Thymus (tissue), 11 donors: ENCODE results near the gene STAC3. TPM values are rescaled to one million over a fixed set of nuclear protein-coding genes. Genes with fewer than 3 reads are reported as not detected.

Experiments
- DNase-seq, 9 donors: peaks; one replicate each; pipeline ENCODE4 v3.0.0-alpha.2; 2013; ENCODE audit warnings: low spot score in 9 of 9, low read depth in 6 of 9, missing footprints in 1 of 9
- H3K27ac ChIP-seq, 2 donors: one replicate each; pipeline ENCODE4 v1.5.1; 2013; ENCODE audit warnings: control low read depth in 1 of 2, low read depth in 1 of 2, low read length in 1 of 2, mild to moderate bottlenecking in 1 of 2, moderate library complexity in 1 of 2
- H3K27me3 ChIP-seq, 2 donors: one replicate each; pipeline ENCODE4 v1.5.1; 2013; ENCODE audit warnings: low read length in 1 of 2; ENCODE audit not compliant: control insufficient read depth in 2 of 2, insufficient read depth in 1 of 2
- H3K36me3 ChIP-seq, 2 donors: one replicate each; pipeline ENCODE4 v1.5.1; 2013; ENCODE audit warnings: low read length in 1 of 2, mild to moderate bottlenecking in 1 of 2, moderate library complexity in 1 of 2; ENCODE audit not compliant: control insufficient read depth in 2 of 2, insufficient read depth in 2 of 2
- H3K4me1 ChIP-seq, 2 donors: one replicate each; pipeline ENCODE4 v1.5.1; 2013; ENCODE audit warnings: low read length in 2 of 2; ENCODE audit not compliant: control insufficient read depth in 2 of 2, insufficient read depth in 2 of 2
- H3K4me3 ChIP-seq, 2 donors: one replicate each; pipeline ENCODE4 v1.5.1; 2013; ENCODE audit warnings: low read length in 2 of 2, control low read depth in 1 of 2, mild to moderate bottlenecking in 1 of 2
- H3K9me3 ChIP-seq, 2 donors: one replicate each; pipeline ENCODE4 v1.5.1; 2013; ENCODE audit warnings: low read length in 1 of 2, mild to moderate bottlenecking in 1 of 2; ENCODE audit not compliant: control insufficient read depth in 2 of 2, insufficient read depth in 1 of 2
- WGBS: extraction: QIAGEN DNeasy Blood & Tissue Kit; methylation state at CpG from one replicate; pipeline ENCODE4 v1.1.7; 2013; 5-methylcytosine and 5-hydroxymethylcytosine counted together
- polyA plus RNA-seq: library from polyadenylated mRNA; stranded (reverse); fragments of 200-250 nt; gene quantifications from one replicate; pipeline ENCODE4 v1.2.3, GENCODE V29; 2013
- total RNA-seq: library from RNA; stranded (reverse); fragments of 120-200 nt; gene quantifications from one replicate; pipeline ENCODE4 v1.2.4, GENCODE V29; 2013
- donor health status: healthy.

Gene STAC3
- total and polyA plus RNA-seq, 2 donors, result 2.1 to 12.3 TPM

DNA sequence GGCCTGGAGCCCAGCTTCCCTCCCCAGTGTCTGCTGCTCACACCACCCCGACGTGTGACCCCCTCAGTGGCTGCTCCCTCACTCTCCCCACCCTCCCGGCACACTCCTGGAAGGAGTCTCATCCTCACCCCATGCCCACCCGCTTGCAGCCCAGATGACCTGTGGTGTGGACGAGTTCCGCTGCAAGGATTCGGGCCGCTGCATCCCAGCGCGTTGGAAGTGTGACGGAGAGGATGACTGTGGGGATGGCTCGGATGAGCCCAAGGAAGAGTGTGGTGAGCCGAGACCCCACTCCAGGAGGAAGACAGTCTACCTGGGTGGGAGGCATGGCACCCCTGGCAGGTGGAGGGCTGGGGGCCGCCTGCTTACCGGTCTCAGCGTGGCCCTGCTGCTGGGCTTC, 49.4 kb downstream of the STAC3 start:
- Histone ChIP-seq H3K4me1 (no peaks in the 10 kb centered on the region), H3K36me3 (no peaks in the 10 kb centered on the region), H3K4me3 (no peak overlapping the region), H3K27me3 (peaks cover 0 to under 1% of the 10 kb centered on the region in 2 donors), H3K27ac (no peak overlapping the region), H3K9me3 (no peaks in the 10 kb centered on the region)
- no peak for DNase-seq
- 96% methylated on average over 16 of the region's 16 CpGs for WGBS

- 93% methylated on average over 8 of the region's 8 CpGs for WGBS
- no peak overlapping the region for H3K4me3 ChIP-seq
- peaks cover 0 to 2% of the 10 kb centered on the region in 2 donors for H3K27me3 ChIP-seq
- H3K27ac ChIP-seq, result no peak overlapping the region
- H3K36me3 ChIP-seq, result no peaks in the 10 kb centered on the region
- H3K9me3 ChIP-seq, result no peaks in the 10 kb centered on the region
- DNase-seq, result no peak
- H3K4me1 ChIP-seq, result no peaks in the 10 kb centered on the region
Observed at GRCh38 chr12:57201219-57201618, 49.8 kb downstream of the STAC3 start.

DNA sequence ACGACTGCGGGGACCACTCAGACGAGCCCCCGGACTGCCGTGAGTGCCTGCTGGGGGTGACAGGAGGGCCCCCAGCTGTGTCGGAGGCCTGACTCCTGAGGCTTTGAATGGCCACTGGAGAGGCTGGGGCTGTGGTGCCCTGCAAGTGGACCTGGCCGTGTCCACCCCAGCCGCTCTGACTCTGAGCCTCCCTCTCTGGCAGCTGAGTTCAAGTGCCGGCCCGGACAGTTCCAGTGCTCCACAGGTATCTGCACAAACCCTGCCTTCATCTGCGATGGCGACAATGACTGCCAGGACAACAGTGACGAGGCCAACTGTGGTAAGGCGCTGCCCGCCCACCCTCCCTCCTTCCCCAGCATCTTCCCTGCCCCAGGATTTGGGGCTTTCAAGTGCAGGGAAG, 50.5 kb downstream of the STAC3 start:
- Histone ChIP-seq H3K4me3 (no peak overlapping the region), H3K27me3 (peaks cover 0 to 7% of the 10 kb centered on the region in 2 donors), H3K36me3 (no peaks in the 10 kb centered on the region), H3K9me3 (no peaks in the 10 kb centered on the region), H3K27ac (no peak overlapping the region), H3K4me1 (no peaks in the 10 kb centered on the region)
- 95% methylated on average over 15 of the region's 15 CpGs for WGBS
- no peak for DNase-seq

GRCh38 chr12:57199191-57199590, 51.8 kb downstream of the STAC3 start:
- Histone ChIP-seq H3K9me3 (no peaks in the 10 kb centered on the region), H3K4me1 (no peaks in the 10 kb centered on the region), H3K27me3 (peaks cover 0 to 11% of the 10 kb centered on the region in 2 donors), H3K36me3 (no peaks in the 10 kb centered on the region), H3K27ac (no peak overlapping the region), H3K4me3 (no peak overlapping the region)
- 93% methylated on average over 15 of the region's 15 CpGs for WGBS
- no peak for DNase-seq

DNA sequence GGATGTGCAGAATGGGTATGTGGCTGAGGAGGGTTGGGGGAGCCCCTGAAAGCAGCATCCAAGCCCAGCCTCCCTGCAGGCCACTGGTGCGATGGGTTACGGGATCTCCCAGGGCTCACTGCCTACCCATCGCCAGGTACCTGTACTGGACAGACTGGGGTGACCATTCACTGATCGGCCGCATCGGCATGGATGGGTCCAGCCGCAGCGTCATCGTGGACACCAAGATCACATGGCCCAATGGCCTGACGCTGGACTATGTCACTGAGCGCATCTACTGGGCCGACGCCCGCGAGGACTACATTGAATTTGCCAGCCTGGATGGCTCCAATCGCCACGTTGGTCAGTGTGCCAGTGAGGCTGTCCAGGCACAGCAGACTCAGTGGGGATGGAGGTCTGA, 52.7 kb downstream of the STAC3 start:
- no peaks in the 10 kb centered on the region for H3K9me3 ChIP-seq
- WGBS, result 98% methylated on average over 17 of the region's 17 CpGs
- no peak for DNase-seq

GRCh38 chr12:57196956-57197355, 54.0 kb downstream of the STAC3 start:
- DNase-seq, result no peak
- Histone ChIP-seq H3K36me3 (no peaks in the 10 kb centered on the region), H3K4me1 (no peaks in the 10 kb centered on the region), H3K27me3 (peaks cover 0 to 11% of the 10 kb centered on the region in 2 donors), H3K9me3 (no peaks in the 10 kb centered on the region), H3K4me3 (no peak overlapping the region), H3K27ac (no peak overlapping the region)
- WGBS, result 95% methylated on average over 22 of the region's 22 CpGs

More for the DNA sequence above, 52.7 kb downstream of the STAC3 start:
- H3K36me3 ChIP-seq, result no peaks in the 10 kb centered on the region
- H3K27me3 ChIP-seq, result peaks cover 0 to 11% of the 10 kb centered on the region in 2 donors
- no peaks in the 10 kb centered on the region for H3K4me1 ChIP-seq
- no peak overlapping the region for H3K27ac ChIP-seq
- H3K4me3 ChIP-seq, result no peak overlapping the region

DNA sequence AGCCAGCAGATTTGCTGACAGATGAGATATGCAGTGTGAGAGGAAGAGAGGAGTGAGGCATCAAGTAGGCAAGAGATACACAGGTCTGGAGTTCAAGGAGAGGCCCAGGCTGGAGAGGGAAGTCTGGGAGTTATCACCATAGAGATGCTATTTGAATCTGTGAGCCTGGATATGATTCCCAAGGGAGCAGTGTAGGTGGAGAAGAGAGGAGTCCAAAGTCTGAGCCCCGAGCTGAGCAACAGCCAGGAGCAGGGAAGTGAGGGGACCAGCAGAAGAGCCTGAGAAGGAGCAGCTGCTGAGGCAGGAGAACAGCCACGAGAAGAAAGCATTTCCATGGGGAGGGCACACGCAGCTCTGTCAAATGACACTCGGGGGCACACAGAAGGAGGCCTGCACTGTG, 54.5 kb downstream of the STAC3 start:
- no peak overlapping the region for H3K4me3 ChIP-seq
- H3K27ac ChIP-seq, result no peak overlapping the region
- H3K4me1 ChIP-seq, result no peaks in the 10 kb centered on the region
- no peaks in the 10 kb centered on the region for H3K9me3 ChIP-seq
- H3K27me3 ChIP-seq, result peaks cover 0 to 11% of the 10 kb centered on the region in 2 donors
- H3K36me3 ChIP-seq, result no peaks in the 10 kb centered on the region
- WGBS, result 95% methylated on average over 4 of the region's 4 CpGs
- no peak for DNase-seq

DNA sequence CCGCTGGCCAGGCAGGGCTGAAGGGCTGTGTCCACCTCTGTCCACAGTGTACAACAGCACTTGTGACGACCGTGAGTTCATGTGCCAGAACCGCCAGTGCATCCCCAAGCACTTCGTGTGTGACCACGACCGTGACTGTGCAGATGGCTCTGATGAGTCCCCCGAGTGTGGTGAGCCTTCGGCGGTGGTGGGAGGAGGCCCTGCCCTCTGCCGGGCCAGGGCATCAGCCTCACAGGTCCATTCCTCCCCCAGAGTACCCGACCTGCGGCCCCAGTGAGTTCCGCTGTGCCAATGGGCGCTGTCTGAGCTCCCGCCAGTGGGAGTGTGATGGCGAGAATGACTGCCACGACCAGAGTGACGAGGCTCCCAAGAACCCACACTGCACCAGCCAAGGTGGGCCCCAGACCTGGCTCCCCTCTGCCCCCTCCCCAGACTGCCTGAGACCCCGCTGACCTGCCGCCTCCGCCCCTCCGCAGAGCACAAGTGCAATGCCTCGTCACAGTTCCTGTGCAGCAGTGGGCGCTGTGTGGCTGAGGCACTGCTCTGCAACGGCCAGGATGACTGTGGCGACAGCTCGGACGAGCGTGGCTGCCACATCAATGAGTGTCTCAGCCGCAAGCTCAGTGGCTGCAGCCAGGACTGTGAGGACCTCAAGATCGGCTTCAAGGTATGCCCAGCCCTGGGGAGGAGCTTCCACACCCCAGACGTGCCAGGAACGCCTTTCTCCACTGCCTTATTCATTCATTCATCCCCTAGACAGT, 55.2 kb downstream of the STAC3 start:
- DNase-seq, result no peak
- no peak overlapping the region for H3K27ac ChIP-seq
- no peaks in the 10 kb centered on the region for H3K36me3 ChIP-seq
- no peak overlapping the region for H3K4me3 ChIP-seq
- WGBS, result 83% methylated on average over 34 of the region's 34 CpGs
- H3K27me3 ChIP-seq, result peaks cover 0 to 11% of the 10 kb centered on the region in 2 donors
- H3K4me1 ChIP-seq, result no peaks in the 10 kb centered on the region
- no peaks in the 10 kb centered on the region for H3K9me3 ChIP-seq

DNA sequence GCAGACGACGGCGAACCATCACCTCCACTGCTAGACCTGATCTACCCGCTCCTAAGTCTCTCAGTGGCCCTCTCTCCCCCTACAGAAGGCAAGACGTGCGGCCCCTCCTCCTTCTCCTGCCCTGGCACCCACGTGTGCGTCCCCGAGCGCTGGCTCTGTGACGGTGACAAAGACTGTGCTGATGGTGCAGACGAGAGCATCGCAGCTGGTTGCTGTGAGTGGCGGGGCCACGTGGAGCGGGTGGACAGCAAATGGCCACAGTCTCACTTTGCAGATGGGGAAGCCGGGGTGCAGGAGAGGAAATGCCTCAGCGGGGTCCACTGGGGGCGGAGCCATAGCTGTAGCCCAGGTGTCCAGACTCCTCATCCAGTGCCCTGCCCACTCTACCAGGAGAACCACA, 55.8 kb downstream of the STAC3 start:
- Histone ChIP-seq H3K9me3 (no peaks in the 10 kb centered on the region), H3K27ac (no peak overlapping the region), H3K36me3 (no peaks in the 10 kb centered on the region), H3K4me1 (no peaks in the 10 kb centered on the region), H3K4me3 (no peak overlapping the region), H3K27me3 (peaks cover 0 to 11% of the 10 kb centered on the region in 2 donors)
- 92% methylated on average over 19 of the region's 19 CpGs for WGBS
- DNase-seq, result no peak
